ENCODE results near the gene DNAI4.
"Not testable (repeated sequence)": the region's sequence is repeated elsewhere in the genome, so short reads cannot be mapped to it uniquely, and the experiment has no call there.

DNAI4 gene, protein sequence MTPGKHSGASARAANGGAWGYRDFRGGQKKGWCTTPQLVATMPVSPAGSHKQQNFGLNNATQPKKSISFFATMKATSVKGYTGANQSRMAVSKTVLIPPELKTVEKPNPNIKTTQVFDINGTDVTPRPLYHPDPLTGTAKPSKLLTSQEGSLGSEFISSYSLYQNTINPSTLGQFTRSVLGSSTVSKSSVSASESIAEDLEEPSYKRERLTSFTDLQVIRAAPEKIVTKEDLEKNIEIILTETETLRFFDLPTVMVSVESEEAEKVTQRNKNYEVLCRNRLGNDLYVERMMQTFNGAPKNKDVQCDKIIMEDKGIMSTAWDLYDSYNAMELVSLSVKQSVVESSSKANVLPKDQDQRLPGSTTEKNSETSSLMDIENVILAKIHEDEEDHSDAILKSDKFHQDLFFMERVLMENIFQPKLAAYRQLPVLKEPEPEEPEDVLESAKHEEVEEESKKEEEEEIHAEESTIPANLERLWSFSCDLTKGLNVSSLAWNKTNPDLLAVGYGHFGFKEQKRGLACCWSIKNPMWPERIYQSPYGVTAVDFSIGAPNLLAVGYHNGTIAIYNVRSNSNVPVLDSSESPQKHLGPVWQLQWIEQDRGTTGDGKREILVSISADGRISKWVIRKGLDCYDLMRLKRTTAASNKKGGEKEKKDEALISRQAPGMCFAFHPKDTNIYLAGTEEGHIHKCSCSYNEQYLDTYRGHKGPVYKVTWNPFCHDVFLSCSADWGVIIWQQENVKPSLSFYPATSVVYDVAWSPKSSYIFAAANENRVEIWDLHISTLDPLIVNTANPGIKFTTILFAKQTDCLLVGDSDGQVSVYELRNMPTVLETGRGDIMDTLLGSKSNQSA

DNA sequence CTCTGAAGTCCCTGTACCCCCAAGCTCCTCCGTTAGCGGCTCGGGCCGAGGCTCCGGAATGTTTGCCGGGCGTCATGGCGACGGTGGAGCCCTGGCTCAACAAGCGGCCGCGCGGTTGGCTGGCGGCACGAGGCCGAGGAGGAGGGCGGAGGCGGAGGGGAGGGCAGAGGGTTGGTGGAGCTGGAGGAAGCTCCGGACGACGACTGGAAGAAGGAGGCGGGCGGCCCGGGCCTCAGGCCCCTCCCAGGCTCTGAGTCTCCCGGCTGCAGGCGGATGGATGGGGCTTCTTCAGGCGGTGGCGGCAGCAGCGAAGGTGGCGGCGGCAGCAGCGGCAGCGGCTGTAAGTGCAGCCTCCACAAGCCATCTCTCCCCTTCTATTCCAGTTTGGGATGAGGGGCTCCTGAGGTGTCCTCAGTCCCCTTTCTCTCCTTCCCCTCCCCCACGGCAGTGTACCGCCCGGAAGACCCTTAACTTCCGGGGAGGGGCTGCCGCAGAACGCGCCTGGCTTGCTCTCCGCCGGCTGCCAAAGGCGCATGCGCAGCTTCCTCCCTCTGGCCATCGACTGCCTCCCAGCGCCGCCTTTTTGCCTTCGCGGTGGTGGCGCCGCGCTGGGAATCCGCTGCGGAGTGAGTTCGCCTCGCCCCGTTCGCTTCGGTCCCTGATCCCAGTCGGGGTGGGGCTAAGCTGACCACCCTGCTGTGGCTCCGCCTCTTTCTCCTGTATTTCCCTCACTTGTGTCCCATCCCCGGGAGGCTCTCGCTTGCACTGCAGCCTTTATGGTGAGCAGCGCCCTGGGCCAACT is at the start of gene DNAI4, which contains the start of gene MIER1:
DNAI4 (minus strand) TSS at position 101 of the 802 bp plus-strand sequence; CDS start at position 76, 25 bp downstream.
MIER1 (plus strand) TSS at position 235 of the 802 bp plus-strand sequence; CDS start at position 274, 39 bp downstream.
- TF ChIP-seq, protein P1, sequence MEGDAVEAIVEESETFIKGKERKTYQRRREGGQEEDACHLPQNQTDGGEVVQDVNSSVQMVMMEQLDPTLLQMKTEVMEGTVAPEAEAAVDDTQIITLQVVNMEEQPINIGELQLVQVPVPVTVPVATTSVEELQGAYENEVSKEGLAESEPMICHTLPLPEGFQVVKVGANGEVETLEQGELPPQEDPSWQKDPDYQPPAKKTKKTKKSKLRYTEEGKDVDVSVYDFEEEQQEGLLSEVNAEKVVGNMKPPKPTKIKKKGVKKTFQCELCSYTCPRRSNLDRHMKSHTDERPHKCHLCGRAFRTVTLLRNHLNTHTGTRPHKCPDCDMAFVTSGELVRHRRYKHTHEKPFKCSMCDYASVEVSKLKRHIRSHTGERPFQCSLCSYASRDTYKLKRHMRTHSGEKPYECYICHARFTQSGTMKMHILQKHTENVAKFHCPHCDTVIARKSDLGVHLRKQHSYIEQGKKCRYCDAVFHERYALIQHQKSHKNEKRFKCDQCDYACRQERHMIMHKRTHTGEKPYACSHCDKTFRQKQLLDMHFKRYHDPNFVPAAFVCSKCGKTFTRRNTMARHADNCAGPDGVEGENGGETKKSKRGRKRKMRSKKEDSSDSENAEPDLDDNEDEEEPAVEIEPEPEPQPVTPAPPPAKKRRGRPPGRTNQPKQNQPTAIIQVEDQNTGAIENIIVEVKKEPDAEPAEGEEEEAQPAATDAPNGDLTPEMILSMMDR (conservative IDR thresholded peaks at IDR 0.05), result no peak; the same call in 1 of the 2 replicates
- no peak for TF ChIP-seq ZFX (IDR thresholded peaks at IDR 0.05)
- peak within 1 kb of the TSS; percentile 75 for H3K27ac ChIP-seq

DNA sequence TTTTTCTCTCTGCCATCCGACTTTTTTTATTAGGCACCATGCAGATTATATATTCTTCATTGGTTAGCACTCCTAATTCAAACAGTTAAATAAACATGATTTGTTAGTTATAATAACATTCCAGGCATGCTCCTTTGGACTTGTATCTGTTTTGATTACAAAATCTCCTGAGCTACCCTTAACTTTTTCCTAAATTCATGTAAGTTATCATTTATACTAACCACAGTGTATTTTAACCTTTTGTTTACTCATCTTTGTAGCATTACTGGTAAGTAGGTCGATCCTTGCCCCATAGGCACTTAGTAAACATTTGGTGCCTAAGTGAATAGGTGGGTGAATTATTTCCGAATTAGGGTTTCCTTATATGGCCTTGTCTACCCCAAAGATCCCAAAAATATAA is 43.9 kb upstream of the DNAI4 start:
- no peak overlapping the region for H3K27ac ChIP-seq
- TF ChIP-seq, protein P1 (conservative IDR thresholded peaks at IDR 0.05), result no peak
- no peak for TF ChIP-seq ZFX (IDR thresholded peaks at IDR 0.05)

DNA sequence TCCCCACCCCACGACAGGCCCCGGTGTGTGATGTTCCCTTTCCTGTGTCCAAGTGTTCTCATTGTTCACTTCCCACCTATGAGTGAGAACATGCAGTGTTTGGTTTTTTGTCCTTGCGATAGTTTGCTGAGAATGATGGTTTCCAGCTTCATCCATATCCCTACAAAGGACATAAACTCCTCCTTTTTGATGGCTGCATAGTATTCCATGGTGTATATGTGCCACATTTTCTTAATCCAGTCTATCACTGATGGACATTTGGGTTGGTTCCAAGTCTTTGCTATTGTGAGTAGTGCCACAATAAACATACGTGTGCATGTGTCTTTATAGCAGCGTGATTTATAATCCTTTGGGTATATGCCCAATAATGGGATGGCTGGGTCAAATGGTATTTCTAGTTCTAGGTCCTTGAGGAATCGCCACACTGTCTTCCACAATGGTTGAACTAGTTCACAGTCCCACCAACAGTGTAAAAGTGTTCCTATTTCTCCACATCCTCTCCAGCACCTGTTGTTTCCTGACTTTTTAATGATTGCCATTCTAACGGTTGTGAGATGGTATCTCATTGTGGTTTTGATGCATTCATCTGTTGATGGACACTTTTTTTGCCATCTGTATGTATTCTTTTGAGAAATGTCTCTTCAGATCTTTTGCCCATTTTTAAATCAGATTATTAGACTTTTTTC is 41.7 kb upstream of the DNAI4 start:
- not testable (repeated sequence) for H3K27ac ChIP-seq

DNA sequence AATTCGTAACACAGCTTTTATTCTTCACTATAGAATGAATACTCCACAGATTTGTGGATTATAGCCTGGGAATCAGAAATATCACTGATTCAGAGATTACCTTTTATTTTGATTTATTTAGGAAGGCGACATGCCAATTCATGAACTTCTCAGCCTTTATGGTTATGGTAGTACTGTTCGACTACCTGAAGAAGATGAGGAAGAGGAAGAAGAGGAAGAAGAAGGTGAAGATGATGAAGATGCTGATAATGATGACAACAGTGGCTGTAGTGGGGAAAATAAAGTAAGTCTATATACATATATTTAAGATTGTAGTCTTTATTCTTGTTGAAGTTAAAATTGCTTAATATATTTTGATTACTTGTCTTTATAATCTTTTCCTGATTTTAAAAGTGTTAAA is 33.3 kb upstream of the DNAI4 start:
- TF ChIP-seq, protein P1 (conservative IDR thresholded peaks at IDR 0.05), result no peak
- TF ChIP-seq ZFX (IDR thresholded peaks at IDR 0.05), result no peak
- H3K27ac ChIP-seq, result no peak overlapping the region

DNA sequence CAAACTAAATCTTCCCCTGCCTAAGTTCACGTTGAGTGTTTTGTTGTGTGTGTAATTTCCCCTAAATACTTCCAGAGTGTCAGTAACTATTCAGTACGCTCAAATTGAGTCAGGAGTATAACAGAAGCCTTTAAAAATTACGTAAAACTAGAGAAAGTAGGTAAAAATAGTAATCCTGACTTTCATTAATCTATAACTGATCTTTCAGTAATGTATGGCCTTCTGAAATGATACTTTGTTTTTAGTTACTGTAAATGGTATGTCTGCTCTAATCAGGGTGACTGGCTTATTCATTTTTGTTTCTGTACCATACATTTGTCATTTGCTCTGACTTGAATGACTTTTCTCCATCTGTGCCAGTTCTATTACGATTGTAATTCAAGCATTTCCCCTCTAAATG is 29.6 kb upstream of the DNAI4 start:
- H3K27ac ChIP-seq, result no peak overlapping the region
- TF ChIP-seq, protein P1 (conservative IDR thresholded peaks at IDR 0.05), result no peak
- no peak for TF ChIP-seq ZFX (IDR thresholded peaks at IDR 0.05)

DNA sequence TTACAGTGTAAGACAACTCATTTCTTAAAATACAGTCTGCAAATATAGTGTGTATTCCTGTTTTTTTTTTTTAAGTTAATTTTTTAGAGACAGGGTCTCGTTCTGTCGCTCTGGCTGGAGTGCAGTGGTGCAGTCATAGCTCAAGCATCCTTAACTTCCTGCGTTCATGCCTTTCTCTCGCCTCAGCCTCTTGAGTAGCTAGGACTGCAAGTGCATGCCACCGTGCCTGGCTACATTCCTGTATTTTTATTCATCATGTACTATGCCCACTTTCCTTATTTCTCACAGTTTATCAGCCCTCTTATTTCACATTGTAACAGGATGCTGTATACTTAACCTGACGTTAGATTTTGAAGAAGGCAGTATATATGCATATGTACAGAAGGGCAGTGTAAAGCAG is 26.9 kb upstream of the DNAI4 start:
- TF ChIP-seq, protein P1 (conservative IDR thresholded peaks at IDR 0.05), result no peak
- TF ChIP-seq ZFX (IDR thresholded peaks at IDR 0.05), result no peak
- no peak overlapping the region for H3K27ac ChIP-seq

DNA sequence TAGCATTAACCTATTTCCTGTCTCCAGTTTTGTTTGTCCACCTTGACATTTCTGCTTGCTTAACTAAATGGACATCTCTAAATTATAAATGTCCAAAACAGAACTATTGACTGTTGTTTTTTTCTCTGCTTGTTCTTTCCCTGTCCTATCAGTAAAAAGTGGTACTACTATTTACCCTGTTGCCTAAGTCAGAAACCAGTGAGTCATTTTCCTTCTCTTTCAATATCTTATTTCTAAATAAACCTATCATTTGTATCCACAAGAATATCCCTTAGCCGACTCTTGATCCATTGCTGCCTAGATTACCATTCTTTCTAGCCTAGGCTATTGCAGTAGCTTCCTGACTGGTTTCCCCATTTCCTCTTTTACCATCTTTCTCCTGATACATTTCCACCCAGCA is 22.6 kb upstream of the DNAI4 start:
- TF ChIP-seq ZFX (IDR thresholded peaks at IDR 0.05), result no peak
- TF ChIP-seq, protein P1 (conservative IDR thresholded peaks at IDR 0.05), result no peak
- H3K27ac ChIP-seq, result no peak overlapping the region

Measured in C4-2B (cell line).